Natural killer cell (primary cell): ENCODE results near the gene TMEM243. TPM values are rescaled to one million over a fixed set of nuclear protein-coding genes. Genes with fewer than 3 reads are reported as not detected.
"Not testable (repeated sequence)": the region's sequence is repeated elsewhere in the genome, so short reads cannot be mapped to it uniquely, and the experiment has no call there.

Experiments
- ATAC-seq, 3 donors: fragments of 150-1000 bp in 2 of 3; fragments of 200-7000 bp in 1 of 3; cut with Tn5 transposase; 1 replicate in 1 of 3; 2 replicates in 2 of 3; pipeline ENCODE4 v1.10.0; 2021; ENCODE audit warnings: mild to moderate bottlenecking in 2 of 3, moderate library complexity in 2 of 3
- DNase-seq, 2 donors: peaks; one replicate each; pipeline versions ENCODE4 v3.0.0 to v3.0.0-alpha.2; 2013 to 2021; ENCODE audit warnings: mixed read lengths in 1 of 2
- H3K27ac ChIP-seq: one replicate; pipeline ENCODE4 v1.5.1; 2013; ENCODE audit warnings: mild to moderate bottlenecking, low read length
- H3K27me3 ChIP-seq: one replicate; pipeline ENCODE4 v1.6.1; 2013; ENCODE audit warnings: low read length; ENCODE audit not compliant: control insufficient read depth, insufficient read depth
- H3K36me3 ChIP-seq: one replicate; pipeline ENCODE4 v1.6.1; 2013; ENCODE audit warnings: low read length; ENCODE audit not compliant: control insufficient read depth, insufficient read depth
- H3K4me1 ChIP-seq: one replicate; pipeline ENCODE4 v1.6.1; 2013; ENCODE audit warnings: low read length; ENCODE audit not compliant: control insufficient read depth, insufficient read depth
- H3K4me3 ChIP-seq: one replicate; pipeline ENCODE4 v1.5.1; 2013; ENCODE audit warnings: low read length
- H3K9me3 ChIP-seq: one replicate; pipeline ENCODE4 v1.6.1; 2013; ENCODE audit warnings: low read length; ENCODE audit not compliant: control insufficient read depth, insufficient read depth
- H3K27ac Mint-ChIP-seq, 2 donors: one replicate each; pipeline ENCODE4 v1.8.0; 2022; ENCODE audit warnings: mild to moderate bottlenecking in 2 of 2, mixed read lengths in 2 of 2, moderate library complexity in 1 of 2
- H3K27me3 Mint-ChIP-seq, 2 donors: one replicate each; pipeline ENCODE4 v1.8.0; 2022; ENCODE audit warnings: low read depth in 2 of 2, mixed read lengths in 2 of 2
- H3K36me3 Mint-ChIP-seq: one replicate; pipeline ENCODE4 v1.8.0; 2022; ENCODE audit warnings: mixed read lengths
- H3K4me1 Mint-ChIP-seq, 2 donors: one replicate each; pipeline ENCODE4 v1.8.0; 2022; ENCODE audit warnings: mixed read lengths in 2 of 2
- H3K4me3 Mint-ChIP-seq: one replicate; pipeline ENCODE4 v1.8.0; 2022; ENCODE audit warnings: mild to moderate bottlenecking, moderate library complexity, mixed read lengths
- H3K9me3 Mint-ChIP-seq, 2 donors: one replicate each; pipeline ENCODE4 v1.8.0; 2022; ENCODE audit warnings: mixed read lengths in 2 of 2
- WGBS: methylation state at CpG from one replicate; pipeline ENCODE4 v1.1.7; 2013; ENCODE audit warnings: missing lambda C conversion rate; ENCODE audit not compliant: insufficient coverage; 5-methylcytosine and 5-hydroxymethylcytosine counted together
- intact Hi-C: fragments of 100-400 bp; cut with micrococcal nuclease; formaldehyde crosslinking; loops from one replicate; pipeline ENCODE4 v1.14.2; 2022
- total RNA-seq, 4 donors: library from RNA; stranded (reverse); fragments of 120-200 nt in 1 of 4; gene quantifications; one replicate each; pipeline versions ENCODE4 v1.2.3 to v1.2.4, GENCODE V29; 2013 to 2022
- TF ChIP-seq, protein P1 (sequence below): fragments of 200-600 bp; IDR thresholded peaks from one replicate; pipeline ENCODE4 v1.8.0; 2022; ENCODE audit warnings: antibody characterized with exemption

Gene TMEM243
- total RNA-seq, 3 donors from 2014 or later (not counting 1 experiment from before 2014, with no cell fraction given): 52.5 to 61.8 (median 55.2) TPM

DNA sequence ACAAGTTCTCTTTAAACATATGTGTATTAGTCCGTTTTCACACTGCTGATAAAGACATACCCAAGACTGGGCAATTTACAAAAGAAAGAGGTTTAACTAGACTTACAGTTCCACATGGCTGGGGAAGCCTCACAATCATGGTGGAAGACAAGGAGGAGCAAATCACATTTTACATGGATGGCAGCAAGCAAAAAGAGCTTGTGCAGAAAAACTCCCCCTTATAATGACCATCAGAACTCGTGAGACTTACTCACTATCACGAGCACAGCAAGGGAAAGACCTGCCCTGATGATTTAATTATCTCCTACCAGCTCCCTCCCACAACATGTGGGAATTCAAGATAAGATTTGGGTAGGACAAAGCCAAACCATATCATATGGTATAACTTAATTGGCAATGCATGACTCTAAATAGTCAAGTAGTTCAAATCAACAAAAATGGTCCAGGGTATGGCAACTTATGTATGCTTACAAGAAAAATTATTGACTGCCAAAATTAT is 34.1 kb upstream of the TMEM243 start:
- intact Hi-C loops: no loop called here
- Mint-ChIP-seq H3K4me1 (no peaks in the 10 kb centered on the region), H3K4me3 (no peak overlapping the region), H3K36me3 (no peaks in the 10 kb centered on the region), H3K27me3 (peaks cover 19 to 36% of the 10 kb centered on the region in 2 donors), H3K9me3 (peaks cover 0 to 3% of the 10 kb centered on the region in 2 donors), H3K27ac (no peak overlapping the region)
- WGBS: 73% methylated on average over 3 of the region's 3 CpGs
- ATAC-seq (no peak), DNase-seq (no peak)
- Histone ChIP-seq H3K27me3 (no peaks in the 10 kb centered on the region), H3K36me3 (no peaks in the 10 kb centered on the region), H3K9me3 (no peaks in the 10 kb centered on the region), H3K4me1 (no peaks in the 10 kb centered on the region), H3K27ac (no peak overlapping the region), H3K4me3 (no peak overlapping the region)
- TF ChIP-seq, protein P1, sequence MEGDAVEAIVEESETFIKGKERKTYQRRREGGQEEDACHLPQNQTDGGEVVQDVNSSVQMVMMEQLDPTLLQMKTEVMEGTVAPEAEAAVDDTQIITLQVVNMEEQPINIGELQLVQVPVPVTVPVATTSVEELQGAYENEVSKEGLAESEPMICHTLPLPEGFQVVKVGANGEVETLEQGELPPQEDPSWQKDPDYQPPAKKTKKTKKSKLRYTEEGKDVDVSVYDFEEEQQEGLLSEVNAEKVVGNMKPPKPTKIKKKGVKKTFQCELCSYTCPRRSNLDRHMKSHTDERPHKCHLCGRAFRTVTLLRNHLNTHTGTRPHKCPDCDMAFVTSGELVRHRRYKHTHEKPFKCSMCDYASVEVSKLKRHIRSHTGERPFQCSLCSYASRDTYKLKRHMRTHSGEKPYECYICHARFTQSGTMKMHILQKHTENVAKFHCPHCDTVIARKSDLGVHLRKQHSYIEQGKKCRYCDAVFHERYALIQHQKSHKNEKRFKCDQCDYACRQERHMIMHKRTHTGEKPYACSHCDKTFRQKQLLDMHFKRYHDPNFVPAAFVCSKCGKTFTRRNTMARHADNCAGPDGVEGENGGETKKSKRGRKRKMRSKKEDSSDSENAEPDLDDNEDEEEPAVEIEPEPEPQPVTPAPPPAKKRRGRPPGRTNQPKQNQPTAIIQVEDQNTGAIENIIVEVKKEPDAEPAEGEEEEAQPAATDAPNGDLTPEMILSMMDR: no peak

DNA sequence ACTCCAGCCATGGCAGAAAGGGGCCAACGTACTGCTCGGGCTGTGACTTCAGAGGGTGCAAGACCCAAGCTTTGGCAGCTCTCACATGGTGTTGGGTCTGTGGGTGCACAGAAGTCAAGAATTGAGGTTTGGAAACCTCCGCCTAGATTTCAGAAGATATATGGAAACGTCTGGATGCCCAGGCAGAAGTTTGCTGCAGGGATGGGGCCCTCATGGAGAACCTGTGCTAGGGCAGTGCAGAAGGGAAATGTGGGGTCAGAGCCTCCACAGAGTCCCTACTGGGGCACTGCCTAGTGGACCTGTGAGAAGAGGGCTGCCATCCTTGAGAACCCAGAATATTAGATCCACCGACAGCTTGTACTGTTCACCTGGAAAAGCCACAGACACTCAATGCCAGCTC is 26.1 kb upstream of the TMEM243 start:
- ATAC-seq, intact Hi-C loops, H3K4me3 ChIP-seq, H3K36me3 ChIP-seq, H3K36me3 Mint-ChIP-seq, H3K27me3 ChIP-seq, H3K4me1 Mint-ChIP-seq, H3K27ac ChIP-seq, H3K9me3 Mint-ChIP-seq, H3K27ac Mint-ChIP-seq, H3K9me3 ChIP-seq, H3K4me1 ChIP-seq, DNase-seq, H3K4me3 Mint-ChIP-seq: not testable (repeated sequence)
- 89% methylated on average over 5 of the region's 5 CpGs for WGBS
- peaks cover 23 to 28% of the 10 kb centered on the region in 2 donors for H3K27me3 Mint-ChIP-seq

GRCh38 chr7:87238464-87239051 is 19.0 kb upstream of the TMEM243 start:
- intact Hi-C loops, H3K36me3 Mint-ChIP-seq, H3K4me3 ChIP-seq, H3K27me3 ChIP-seq, DNase-seq, H3K9me3 Mint-ChIP-seq, H3K27ac Mint-ChIP-seq, H3K27ac ChIP-seq, H3K9me3 ChIP-seq, ATAC-seq, H3K4me3 Mint-ChIP-seq, H3K4me1 Mint-ChIP-seq, H3K36me3 ChIP-seq, H3K4me1 ChIP-seq: not testable (repeated sequence)
- WGBS: 91% methylated on average over 8 of the region's 11 CpGs
- peaks cover 15 to 20% of the 10 kb centered on the region in 2 donors for H3K27me3 Mint-ChIP-seq

GRCh38 chr7:87234949-87235348 is 15.4 kb upstream of the TMEM243 start:
- H3K27me3 Mint-ChIP-seq: peaks cover 8 to 11% of the 10 kb centered on the region in 2 donors
- H3K27ac Mint-ChIP-seq: no peak overlapping the region
- peaks cover 1% of the 10 kb centered on the region for H3K27me3 ChIP-seq
- no peak overlapping the region for H3K4me3 Mint-ChIP-seq
- intact Hi-C loops: no loop called here
- H3K27ac ChIP-seq: no peak overlapping the region
- no peaks in the 10 kb centered on the region for H3K9me3 Mint-ChIP-seq
- H3K36me3 ChIP-seq: no peaks in the 10 kb centered on the region
- H3K9me3 ChIP-seq: no peaks in the 10 kb centered on the region
- TF ChIP-seq, protein P1: no peak
- H3K4me1 Mint-ChIP-seq: no peaks in the 10 kb centered on the region
- no peak overlapping the region for H3K4me3 ChIP-seq
- no peaks in the 10 kb centered on the region for H3K4me1 ChIP-seq
- DNase-seq: no peak
- H3K36me3 Mint-ChIP-seq: no peaks in the 10 kb centered on the region
- no peak for ATAC-seq
